ENCODE results near the gene ROR1.

ROR1 gene

GRCh38 chr1:63917571-63918417 lies 144.0 kb downstream of the ROR1 start:
- H3K36me3 ChIP-seq (replicated peaks; ENCODE audit: insufficient read depth, low read length) = no peaks in the 10 kb centered on the region
- H3K27ac ChIP-seq (ENCODE audit: low read length) = no peak overlapping the region
- H3K4me3 ChIP-seq (ENCODE audit: low read length) = no peak overlapping the region
- H3F3A ChIP-seq (ENCODE audit: insufficient read depth, low read length) = no peaks in the 10 kb centered on the region
- H3K79me2 ChIP-seq (ENCODE audit: low read length) = no peaks in the 10 kb centered on the region
- no peak overlapping the region for H2AFZ ChIP-seq (ENCODE audit: low read length)
- H3K9me2 ChIP-seq (replicated peaks; ENCODE audit: insufficient read depth, low read length) = no peaks in the 10 kb centered on the region
- no peak overlapping the region for H3K4me2 ChIP-seq (ENCODE audit: low read depth, low read length)
- H3K9me3 ChIP-seq (replicated peaks; ENCODE audit: insufficient read depth, low read length) = no peaks in the 10 kb centered on the region
- no peak overlapping the region for H3K9ac ChIP-seq (ENCODE audit: low read length)
- no peaks in the 10 kb centered on the region for H4K20me1 ChIP-seq (ENCODE audit: insufficient read depth, low read length)
- H3K4me1 ChIP-seq (ENCODE audit: low read length) = peaks cover 7% of the 10 kb centered on the region; the same call in 1 of the 2 replicates
- DNase-seq = peak; percentile 11
- no peak for TF ChIP-seq EZH2phosphoT487 (IDR thresholded peaks at IDR 0.05; ENCODE audit: low read length)
- TF ChIP-seq CTCF (IDR thresholded peaks at IDR 0.05; ENCODE audit: low read length) = peak; percentile 28
- TF ChIP-seq EZH2 (optimal IDR thresholded peaks at IDR 0.05; ENCODE audit: low read depth, low read length) = no peak
- no peaks in the 10 kb centered on the region for H3K27me3 ChIP-seq (replicated peaks; ENCODE audit: insufficient read depth, low read length)

- no peak for DNase-seq
- no peak overlapping the region for H3K4me3 ChIP-seq (ENCODE audit: low read length)
- no peaks in the 10 kb centered on the region for H4K20me1 ChIP-seq (ENCODE audit: insufficient read depth, low read length)
- no peak overlapping the region for H2AFZ ChIP-seq (ENCODE audit: low read length)
- no peaks in the 10 kb centered on the region for H3K27me3 ChIP-seq (replicated peaks; ENCODE audit: insufficient read depth, low read length)
- no peaks in the 10 kb centered on the region for H3K36me3 ChIP-seq (replicated peaks; ENCODE audit: insufficient read depth, low read length)
- TF ChIP-seq EZH2phosphoT487 (IDR thresholded peaks at IDR 0.05; ENCODE audit: low read length) = no peak
- no peak for TF ChIP-seq EZH2 (optimal IDR thresholded peaks at IDR 0.05; ENCODE audit: low read depth, low read length)
- no peaks in the 10 kb centered on the region for H3K9me2 ChIP-seq (replicated peaks; ENCODE audit: insufficient read depth, low read length)
- peaks cover 7% of the 10 kb centered on the region; the same call in 1 of the 2 replicates for H3K4me1 ChIP-seq (ENCODE audit: low read length)
- no peaks in the 10 kb centered on the region for H3F3A ChIP-seq (ENCODE audit: insufficient read depth, low read length)
- H3K4me2 ChIP-seq (ENCODE audit: low read depth, low read length) = no peak overlapping the region
- no peaks in the 10 kb centered on the region for H3K79me2 ChIP-seq (ENCODE audit: low read length)
- H3K9me3 ChIP-seq (replicated peaks; ENCODE audit: insufficient read depth, low read length) = no peaks in the 10 kb centered on the region
- H3K9ac ChIP-seq (ENCODE audit: low read length) = no peak overlapping the region
- no peak overlapping the region for H3K27ac ChIP-seq (ENCODE audit: low read length)
Measured at GRCh38 chr1:63918418-63918945, 144.7 kb downstream of the ROR1 start.

GRCh38 chr1:63920154-63921117 lies 146.6 kb downstream of the ROR1 start:
- H3K27ac ChIP-seq (ENCODE audit: low read length) = no peak overlapping the region
- DNase-seq = peak; percentile 5

More at GRCh38 chr1:63920154-63921117, 146.6 kb downstream of the ROR1 start:
- TF ChIP-seq EZH2 (optimal IDR thresholded peaks at IDR 0.05; ENCODE audit: low read depth, low read length) = no peak
- no peak for TF ChIP-seq EZH2phosphoT487 (IDR thresholded peaks at IDR 0.05; ENCODE audit: low read length)
- no peak for TF ChIP-seq CTCF (IDR thresholded peaks at IDR 0.05; ENCODE audit: low read length)
- H3K27me3 ChIP-seq (replicated peaks; ENCODE audit: insufficient read depth, low read length) = no peaks in the 10 kb centered on the region
- no peaks in the 10 kb centered on the region for H3F3A ChIP-seq (ENCODE audit: insufficient read depth, low read length)
- H3K79me2 ChIP-seq (ENCODE audit: low read length) = no peaks in the 10 kb centered on the region
- no peak overlapping the region for H3K9ac ChIP-seq (ENCODE audit: low read length)
- no peaks in the 10 kb centered on the region for H3K9me2 ChIP-seq (replicated peaks; ENCODE audit: insufficient read depth, low read length)
- no peak overlapping the region for H3K4me2 ChIP-seq (ENCODE audit: low read depth, low read length)
- no peaks in the 10 kb centered on the region for H3K36me3 ChIP-seq (replicated peaks; ENCODE audit: insufficient read depth, low read length)
- H3K4me1 ChIP-seq (ENCODE audit: low read length) = peaks cover 7% of the 10 kb centered on the region; the same call in 1 of the 2 replicates
- H2AFZ ChIP-seq (ENCODE audit: low read length) = no peak overlapping the region
- H3K9me3 ChIP-seq (replicated peaks; ENCODE audit: insufficient read depth, low read length) = no peaks in the 10 kb centered on the region
- H3K4me3 ChIP-seq (ENCODE audit: low read length) = no peak overlapping the region
- H4K20me1 ChIP-seq (ENCODE audit: insufficient read depth, low read length) = no peaks in the 10 kb centered on the region
